MM.1S (cell line): ENCODE results near the gene HSD17B4.
"Not testable (repeated sequence)": the region's sequence is repeated elsewhere in the genome, so short reads cannot be mapped to it uniquely, and the experiment has no call there.

Experiments used
- DNase-seq: peaks from one replicate; pipeline ENCODE4 v3.0.0-alpha.2; 2015
- H2AFZ ChIP-seq: fragments of 300-600 bp; sonication (generic); 2 replicates; pipeline ENCODE4 v1.6.0; 2016; ENCODE audit warnings: antibody characterized with exemption, low read length
- H3F3A ChIP-seq: fragments of 300-600 bp; sonication (generic); 2 replicates; pipeline ENCODE4 v1.6.1; 2016; ENCODE audit warnings: mild to moderate bottlenecking, antibody characterized with exemption, low read length, moderate library complexity, mixed read lengths; ENCODE audit not compliant: insufficient read depth
- H3K27ac ChIP-seq: fragments of 300-600 bp; sonication (generic); 2 replicates; pipeline ENCODE4 v1.5.1; 2016; ENCODE audit warnings: mild to moderate bottlenecking, low read length
- H3K27me3 ChIP-seq: fragments of 300-600 bp; sonication (generic); replicated peaks from 2 replicates; pipeline ENCODE4 v1.6.0; 2016; ENCODE audit warnings: low read length; ENCODE audit not compliant: insufficient read depth
- H3K36me3 ChIP-seq: fragments of 300-600 bp; sonication (generic); replicated peaks from 2 replicates; pipeline ENCODE4 v1.6.1; 2016; ENCODE audit warnings: mild to moderate bottlenecking, low read length, mixed read lengths; ENCODE audit not compliant: insufficient read depth
- H3K4me1 ChIP-seq: fragments of 300-600 bp; sonication (generic); 2 replicates; pipeline ENCODE4 v1.6.1; 2016; ENCODE audit warnings: low read length, mixed read lengths
- H3K4me2 ChIP-seq: fragments of 300-600 bp; sonication (generic); 2 replicates; pipeline ENCODE4 v1.6.0; 2016; ENCODE audit warnings: low read depth, low read length
- H3K4me3 ChIP-seq: fragments of 300-600 bp; sonication (generic); 2 replicates; pipeline ENCODE4 v1.5.1; 2016; ENCODE audit warnings: low read length, mixed read lengths
- H3K79me2 ChIP-seq: fragments of 300-600 bp; sonication (generic); 2 replicates; pipeline ENCODE4 v1.6.1; 2016; ENCODE audit warnings: mixed run types, low read length, mixed read lengths
- H3K9ac ChIP-seq: fragments of 300-600 bp; sonication (generic); 2 replicates; pipeline ENCODE4 v1.6.1; 2016; ENCODE audit warnings: low read length, mixed read lengths
- H3K9me2 ChIP-seq: fragments of 300-600 bp; sonication (generic); replicated peaks from 2 replicates; pipeline ENCODE4 v1.6.1; 2016; ENCODE audit warnings: mild to moderate bottlenecking, low read length, mixed read lengths; ENCODE audit not compliant: insufficient read depth
- H3K9me3 ChIP-seq: fragments of 300-600 bp; sonication (generic); replicated peaks from 2 replicates; pipeline ENCODE4 v1.6.1; 2016; ENCODE audit warnings: mild to moderate bottlenecking, low read length, mixed read lengths; ENCODE audit not compliant: insufficient read depth
- H4K20me1 ChIP-seq: fragments of 300-600 bp; sonication (generic); 2 replicates; pipeline ENCODE4 v1.6.1; 2016; ENCODE audit warnings: mild to moderate bottlenecking, low read length, moderate library complexity, mixed read lengths; ENCODE audit not compliant: insufficient read depth
- EZH2 ChIP-seq: fragments of 300-600 bp; sonication (generic); optimal IDR thresholded peaks from 2 replicates; pipeline ENCODE3; 2017; ENCODE audit warnings: low read depth, mild to moderate bottlenecking, antibody characterized with exemption, low read length, mixed read lengths
- EZH2phosphoT487 ChIP-seq: fragments of 300-600 bp; sonication (generic); IDR thresholded peaks from 2 replicates; pipeline ENCODE4 v1.6.1; 2018; ENCODE audit warnings: antibody characterized with exemption, low read length
- TF ChIP-seq, protein P1 (sequence below): fragments of 300-600 bp; sonication (generic); IDR thresholded peaks from 2 replicates; pipeline ENCODE4 v1.5.1; 2016; ENCODE audit warnings: antibody characterized with exemption, low read length, mixed read lengths

HSD17B4 gene

DNA sequence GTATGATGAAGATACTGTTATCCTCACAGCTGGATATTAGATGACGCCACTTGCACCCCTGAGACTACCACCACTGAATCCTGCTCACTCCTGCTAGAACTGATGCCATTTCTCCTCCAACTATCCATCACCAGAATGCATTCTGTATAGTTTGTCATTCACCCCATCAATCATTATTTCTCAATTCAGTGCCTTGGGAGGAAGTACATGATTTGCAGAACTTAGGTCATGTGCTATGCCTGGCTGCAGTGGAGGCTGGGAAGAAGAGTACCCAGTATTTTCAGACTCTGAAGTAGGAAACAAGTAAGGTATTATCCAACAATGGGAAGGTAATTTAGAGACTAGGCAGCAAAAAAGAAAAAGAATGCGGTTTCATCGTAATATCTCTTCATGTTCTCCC lies 26.2 kb upstream of the HSD17B4 start:
- Histone ChIP-seq H3K36me3 (no peaks in the 10 kb centered on the region), H3K79me2 (no peaks in the 10 kb centered on the region), H3F3A (no peaks in the 10 kb centered on the region), H3K4me1 (no peaks in the 10 kb centered on the region), H3K4me3 (no peak overlapping the region), H3K9me2 (no peaks in the 10 kb centered on the region), H4K20me1 (no peaks in the 10 kb centered on the region), H3K9me3 (no peaks in the 10 kb centered on the region), H3K27me3 (no peaks in the 10 kb centered on the region), H2AFZ (no peak overlapping the region), H3K27ac (no peak overlapping the region), H3K4me2 (no peak overlapping the region), H3K9ac (no peak overlapping the region)
- no peak for TF ChIP-seq EZH2phosphoT487
- no peak for TF ChIP-seq EZH2
- TF ChIP-seq, protein P1, sequence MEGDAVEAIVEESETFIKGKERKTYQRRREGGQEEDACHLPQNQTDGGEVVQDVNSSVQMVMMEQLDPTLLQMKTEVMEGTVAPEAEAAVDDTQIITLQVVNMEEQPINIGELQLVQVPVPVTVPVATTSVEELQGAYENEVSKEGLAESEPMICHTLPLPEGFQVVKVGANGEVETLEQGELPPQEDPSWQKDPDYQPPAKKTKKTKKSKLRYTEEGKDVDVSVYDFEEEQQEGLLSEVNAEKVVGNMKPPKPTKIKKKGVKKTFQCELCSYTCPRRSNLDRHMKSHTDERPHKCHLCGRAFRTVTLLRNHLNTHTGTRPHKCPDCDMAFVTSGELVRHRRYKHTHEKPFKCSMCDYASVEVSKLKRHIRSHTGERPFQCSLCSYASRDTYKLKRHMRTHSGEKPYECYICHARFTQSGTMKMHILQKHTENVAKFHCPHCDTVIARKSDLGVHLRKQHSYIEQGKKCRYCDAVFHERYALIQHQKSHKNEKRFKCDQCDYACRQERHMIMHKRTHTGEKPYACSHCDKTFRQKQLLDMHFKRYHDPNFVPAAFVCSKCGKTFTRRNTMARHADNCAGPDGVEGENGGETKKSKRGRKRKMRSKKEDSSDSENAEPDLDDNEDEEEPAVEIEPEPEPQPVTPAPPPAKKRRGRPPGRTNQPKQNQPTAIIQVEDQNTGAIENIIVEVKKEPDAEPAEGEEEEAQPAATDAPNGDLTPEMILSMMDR, result no peak
- no peak for DNase-seq

DNA sequence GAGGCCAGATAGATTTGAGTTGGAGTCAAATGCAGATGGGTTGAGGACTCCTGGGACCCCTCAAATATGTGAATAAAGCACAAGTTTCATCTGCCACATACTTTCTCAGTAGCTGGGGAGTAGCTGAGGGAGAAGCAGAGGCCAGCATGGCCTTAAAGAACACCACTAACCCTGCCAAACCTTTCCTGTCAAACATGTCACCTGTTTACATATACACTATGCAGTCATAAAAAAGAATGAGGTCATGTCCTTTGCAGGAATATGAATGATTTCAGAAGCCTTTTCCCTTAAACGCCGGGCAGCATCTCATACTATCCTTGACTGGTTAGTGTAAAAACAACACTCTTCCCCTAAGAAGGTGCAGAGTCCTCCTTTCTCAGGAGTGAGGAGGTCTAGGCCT lies 25.2 kb upstream of the HSD17B4 start:
- TF ChIP-seq EZH2, result no peak
- TF ChIP-seq, protein P1, result no peak
- TF ChIP-seq EZH2phosphoT487, result no peak
- Histone ChIP-seq H3K79me2 (no peaks in the 10 kb centered on the region), H3K9me3 (no peaks in the 10 kb centered on the region), H3K9ac (no peak overlapping the region), H3K4me3 (no peak overlapping the region), H3F3A (no peaks in the 10 kb centered on the region), H3K9me2 (no peaks in the 10 kb centered on the region), H3K4me2 (no peak overlapping the region), H2AFZ (no peak overlapping the region), H3K27me3 (no peaks in the 10 kb centered on the region), H3K36me3 (no peaks in the 10 kb centered on the region), H3K27ac (no peak overlapping the region), H3K4me1 (no peaks in the 10 kb centered on the region), H4K20me1 (no peaks in the 10 kb centered on the region)
- DNase-seq, result no peak

DNA sequence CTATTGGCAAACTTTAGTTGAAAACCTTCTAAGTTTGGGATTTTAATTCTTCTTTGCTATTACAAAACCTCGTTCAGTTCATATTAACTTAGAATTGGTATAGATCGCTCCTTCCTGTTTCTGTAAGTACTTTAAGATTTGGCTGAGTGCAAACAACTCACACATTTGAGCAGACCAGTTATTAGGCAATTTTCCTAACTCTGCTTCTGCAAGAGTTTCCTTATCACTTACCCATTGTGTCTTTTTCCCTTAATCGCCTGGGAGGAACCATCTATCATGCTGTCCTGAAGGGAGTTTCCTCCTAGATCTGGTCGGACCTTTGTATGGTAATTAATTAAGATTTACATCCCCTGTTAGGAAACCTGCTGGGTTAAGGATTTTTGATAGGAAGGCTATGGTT lies 24.7 kb upstream of the HSD17B4 start:
- H3K4me1 ChIP-seq, H3F3A ChIP-seq, H3K4me3 ChIP-seq, H3K9ac ChIP-seq, DNase-seq, H2AFZ ChIP-seq, H3K27ac ChIP-seq, H3K36me3 ChIP-seq, H3K27me3 ChIP-seq, H3K79me2 ChIP-seq, H4K20me1 ChIP-seq, H3K9me2 ChIP-seq, H3K9me3 ChIP-seq, H3K4me2 ChIP-seq: not testable (repeated sequence)

DNA sequence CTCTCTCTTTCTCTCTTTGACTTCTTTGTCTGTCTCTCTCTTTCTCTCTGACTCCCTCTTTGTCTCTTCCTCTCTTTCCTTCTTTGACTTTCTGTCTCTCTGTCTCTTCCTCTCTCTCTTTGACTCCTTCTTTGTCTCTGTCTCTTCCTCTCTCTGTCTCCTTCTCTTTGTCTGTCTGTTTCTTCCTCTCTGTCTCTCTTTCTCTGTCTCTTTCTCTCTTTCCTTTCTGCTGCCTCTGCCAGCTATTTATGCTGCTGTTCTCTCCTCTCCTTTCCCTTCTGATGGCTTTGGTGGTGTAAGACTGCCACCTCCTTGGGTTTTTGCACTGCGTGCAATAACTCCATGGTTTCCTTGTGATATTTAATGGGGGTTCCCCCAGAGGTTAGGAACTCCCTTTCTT lies 24.1 kb upstream of the HSD17B4 start:
- H2AFZ ChIP-seq, H3K4me1 ChIP-seq, H3K36me3 ChIP-seq, H3F3A ChIP-seq, H3K27me3 ChIP-seq, H4K20me1 ChIP-seq, H3K79me2 ChIP-seq, H3K4me2 ChIP-seq, H3K9me2 ChIP-seq, H3K4me3 ChIP-seq, H3K9ac ChIP-seq, DNase-seq, H3K9me3 ChIP-seq, H3K27ac ChIP-seq: not testable (repeated sequence)

DNA sequence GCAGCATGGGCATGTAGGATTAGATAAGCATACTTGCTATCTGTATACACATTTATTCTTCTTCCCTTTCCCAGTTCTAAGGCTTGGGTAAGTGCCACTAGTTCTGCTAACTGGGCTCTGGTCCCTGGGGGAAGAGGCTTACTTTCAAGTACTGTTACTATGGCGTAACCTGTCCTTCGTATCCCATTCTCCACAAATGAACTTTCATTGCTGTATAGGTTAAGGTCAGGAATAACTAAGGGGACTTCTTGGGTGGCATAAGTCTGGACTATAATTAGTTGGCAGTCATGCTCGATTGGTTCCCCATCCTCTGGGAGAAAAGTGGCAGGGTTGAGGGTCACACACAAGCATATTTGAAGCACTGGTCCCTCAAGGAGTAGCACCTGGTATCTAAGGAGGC lies 23.7 kb upstream of the HSD17B4 start:
- not testable (repeated sequence) for H3K4me1 ChIP-seq

DNA sequence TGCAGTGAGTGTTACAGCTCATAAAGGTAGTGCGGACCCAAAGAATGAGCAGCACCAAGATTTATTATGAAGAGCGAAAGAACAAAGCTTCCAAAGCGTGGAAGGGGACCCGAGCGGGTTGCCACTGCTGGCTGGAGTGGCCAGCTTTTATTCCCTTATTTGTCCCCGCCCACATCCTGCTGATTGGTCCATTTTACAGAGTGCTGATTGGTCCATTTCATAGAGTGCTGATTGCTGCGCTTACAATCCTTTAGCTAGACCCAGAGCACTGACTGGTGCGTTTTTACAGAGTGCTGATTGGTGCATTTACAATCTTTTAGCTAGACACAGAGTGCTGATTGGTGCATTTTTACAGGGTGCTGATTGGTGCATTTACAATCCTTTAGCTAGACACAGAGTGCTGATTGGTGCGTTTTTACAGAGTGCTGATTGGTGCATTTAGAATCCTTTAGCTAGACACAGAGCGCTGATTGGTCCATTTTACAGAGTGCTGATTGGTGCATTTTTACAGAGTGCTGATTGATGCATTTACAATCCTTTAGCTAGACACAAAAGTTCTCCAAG lies 19.5 kb upstream of the HSD17B4 start:
- H3K9me2 ChIP-seq, H3K79me2 ChIP-seq, H3K4me3 ChIP-seq, H3K27ac ChIP-seq, H3K36me3 ChIP-seq, H3K9me3 ChIP-seq, H3K4me2 ChIP-seq, H2AFZ ChIP-seq, H4K20me1 ChIP-seq, H3K4me1 ChIP-seq, H3K9ac ChIP-seq, H3K27me3 ChIP-seq, DNase-seq, H3F3A ChIP-seq: not testable (repeated sequence)

More for the DNA sequence above, 23.7 kb upstream of the HSD17B4 start:
- H3K9me3 ChIP-seq, H4K20me1 ChIP-seq, H3K4me3 ChIP-seq, H3K36me3 ChIP-seq, H3K27ac ChIP-seq, H3K27me3 ChIP-seq, H3K9me2 ChIP-seq, DNase-seq, H2AFZ ChIP-seq, H3K9ac ChIP-seq, H3F3A ChIP-seq, H3K79me2 ChIP-seq, H3K4me2 ChIP-seq: not testable (repeated sequence)
